Stimulated activated CD4-positive, alpha-beta T cell treated with anti-CD3 and anti-CD28 coated beads, Interleukin-4, amount 100 ng/mL, for 1 hour (primary cell): ENCODE measurements around the gene CYP19A1.

ENCODE experiments used
- DNase-seq: peaks from one replicate; pipeline ENCODE4 v3.0.0-alpha.2; 2020

CYP19A1 gene

DNA sequence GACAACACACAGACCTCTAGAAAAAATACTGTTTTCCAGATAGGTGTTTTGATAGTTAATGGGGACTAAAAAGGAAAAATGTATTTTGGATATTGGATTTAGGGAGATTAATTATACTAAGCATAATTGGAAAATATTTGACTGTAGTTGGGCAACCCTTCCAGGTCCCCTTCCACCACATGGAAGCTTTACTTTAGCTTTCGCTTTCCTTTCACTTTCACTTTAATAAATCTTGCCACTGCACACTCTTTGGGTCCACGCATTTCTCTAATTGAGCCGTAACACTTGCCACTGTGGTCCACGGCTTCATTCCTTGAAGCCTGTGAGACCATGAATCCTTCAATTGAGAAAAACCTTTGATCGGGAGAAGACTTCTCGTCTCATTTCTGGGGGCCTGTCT, 18.6 kb upstream of the CYP19A1 start:
- DNase-seq = no peak

DNA sequence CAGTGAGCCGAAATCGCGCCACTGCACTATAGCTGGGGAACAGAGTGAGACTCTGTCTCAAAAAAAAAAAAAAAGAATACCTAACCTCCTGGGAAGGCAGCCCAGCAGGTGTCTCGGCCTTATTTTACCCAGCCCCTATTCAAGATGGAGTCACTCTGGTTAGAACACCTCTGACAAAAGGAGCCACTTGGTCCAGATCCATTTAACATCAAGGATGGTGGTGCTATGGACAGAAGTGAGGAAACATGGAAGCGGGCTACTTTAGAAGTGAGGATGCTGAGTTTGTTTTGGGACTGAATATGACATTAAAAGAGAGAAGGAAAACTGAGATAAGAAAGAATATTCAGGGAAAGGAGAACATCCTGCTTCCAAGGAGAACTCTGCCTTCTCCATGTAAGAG, 17.8 kb upstream of the CYP19A1 start:
- no peak for DNase-seq

GRCh38 chr15:51355096-51355495, 16.7 kb upstream of the CYP19A1 start:
- no peak for DNase-seq

- no peak for DNase-seq
These were observed 15.6 kb upstream of the CYP19A1 start for GRCh38 chr15:51353976-51354375.

GRCh38 chr15:51350723-51351122, 12.3 kb upstream of the CYP19A1 start:
- DNase-seq = no peak

DNA sequence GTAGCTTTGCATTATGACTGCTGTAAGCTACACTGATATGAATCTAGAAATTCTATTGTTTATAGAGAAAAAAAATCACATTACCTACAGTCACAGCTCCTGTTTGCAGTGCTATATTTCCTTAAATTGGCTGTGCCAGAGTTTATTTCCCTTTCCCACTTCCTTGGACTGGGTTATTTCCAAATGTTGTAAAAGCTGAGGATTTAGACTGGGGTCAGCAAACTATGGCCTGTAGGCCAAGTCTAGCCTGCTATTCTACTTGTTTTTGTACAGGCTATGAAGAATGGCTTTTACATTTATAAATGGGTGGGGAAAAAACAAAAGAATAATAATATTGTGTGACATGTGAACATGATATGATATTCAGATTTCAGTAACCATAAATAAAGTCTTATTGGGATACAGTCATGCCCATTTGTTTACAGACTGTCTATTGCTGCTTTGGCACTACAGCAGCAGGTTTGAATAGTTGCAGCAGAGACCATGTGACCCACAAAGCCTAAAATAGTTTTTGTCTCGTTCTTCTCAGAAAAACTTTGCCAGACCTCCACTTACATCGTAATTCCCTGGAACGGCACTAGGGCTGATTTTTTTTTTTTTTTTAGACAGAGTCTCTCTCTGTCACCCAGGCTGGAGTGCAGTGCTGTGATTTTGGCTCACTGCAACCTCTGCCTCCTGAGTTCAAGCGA, 10.9 kb upstream of the CYP19A1 start:
- DNase-seq = no peak

DNA sequence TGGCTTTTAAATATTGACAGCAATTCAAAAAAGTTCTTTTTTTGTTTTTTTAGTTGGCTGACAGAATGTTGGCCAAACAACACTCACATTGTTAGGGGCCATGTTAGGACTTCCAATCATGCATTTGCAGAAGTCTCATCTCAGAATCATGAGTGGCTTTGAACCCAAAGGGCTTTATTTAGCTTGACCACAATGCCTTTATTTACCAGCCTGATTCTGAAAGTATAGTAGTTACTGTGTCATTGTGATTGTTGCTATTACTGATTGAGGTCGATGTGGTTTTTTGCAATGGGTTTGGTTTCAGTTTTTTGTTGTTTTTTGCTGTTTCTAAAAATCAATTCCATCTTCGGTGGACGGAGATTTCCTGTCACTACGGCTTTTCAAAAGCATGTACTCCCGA, 10.3 kb upstream of the CYP19A1 start:
- DNase-seq = no peak

GRCh38 chr15:51346136-51346535, 7.7 kb upstream of the CYP19A1 start:
- no peak for DNase-seq

GRCh38 chr15:51343466-51343865, 5.1 kb upstream of the CYP19A1 start:
- no peak for DNase-seq

DNA sequence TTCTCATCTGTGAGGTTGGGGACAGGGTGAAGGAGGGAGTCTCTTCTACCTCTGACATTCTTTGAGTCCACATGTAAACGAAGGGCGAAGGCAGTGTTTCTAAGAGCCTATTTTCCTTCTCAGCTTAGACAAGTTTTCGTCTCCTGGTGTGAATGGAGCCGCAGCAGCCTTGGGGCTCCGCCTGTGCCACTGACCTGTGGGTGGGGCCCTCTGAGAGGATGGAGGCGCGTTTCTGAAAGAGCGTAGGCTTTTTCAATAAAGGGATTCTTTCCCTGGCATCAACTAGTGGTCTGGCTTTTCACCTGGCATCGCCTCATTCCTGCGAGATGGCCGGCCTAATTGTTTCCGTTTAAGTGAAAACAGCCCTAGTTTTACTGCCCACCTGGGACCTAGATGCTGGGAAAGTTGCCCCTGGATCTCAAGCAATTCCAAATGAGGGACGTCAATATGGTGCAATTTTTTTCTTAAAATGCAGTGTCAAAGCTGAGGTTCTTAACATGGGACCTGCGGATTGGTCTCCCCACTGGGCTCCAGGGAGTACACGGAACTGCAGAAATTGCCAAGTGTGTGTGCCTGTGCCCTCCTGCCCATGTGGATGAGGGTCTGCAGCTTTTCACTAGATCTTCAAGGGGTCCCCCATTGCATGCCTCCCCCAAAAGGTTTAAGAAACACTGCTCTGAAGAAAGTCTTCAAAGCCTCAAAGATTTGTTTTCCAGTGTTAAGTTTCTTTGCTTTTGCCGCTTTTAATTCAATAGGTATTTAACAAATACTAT, 4.0 kb upstream of the CYP19A1 start:
- no peak for DNase-seq

- no peak for DNase-seq
These were observed 3.2 kb upstream of the CYP19A1 start, which contains the start of gene GLDN for GRCh38 chr15:51341366-51342226. GLDN (plus strand) TSS chr15:51341655; CDS start chr15:51341685, 30 bp downstream.

DNA sequence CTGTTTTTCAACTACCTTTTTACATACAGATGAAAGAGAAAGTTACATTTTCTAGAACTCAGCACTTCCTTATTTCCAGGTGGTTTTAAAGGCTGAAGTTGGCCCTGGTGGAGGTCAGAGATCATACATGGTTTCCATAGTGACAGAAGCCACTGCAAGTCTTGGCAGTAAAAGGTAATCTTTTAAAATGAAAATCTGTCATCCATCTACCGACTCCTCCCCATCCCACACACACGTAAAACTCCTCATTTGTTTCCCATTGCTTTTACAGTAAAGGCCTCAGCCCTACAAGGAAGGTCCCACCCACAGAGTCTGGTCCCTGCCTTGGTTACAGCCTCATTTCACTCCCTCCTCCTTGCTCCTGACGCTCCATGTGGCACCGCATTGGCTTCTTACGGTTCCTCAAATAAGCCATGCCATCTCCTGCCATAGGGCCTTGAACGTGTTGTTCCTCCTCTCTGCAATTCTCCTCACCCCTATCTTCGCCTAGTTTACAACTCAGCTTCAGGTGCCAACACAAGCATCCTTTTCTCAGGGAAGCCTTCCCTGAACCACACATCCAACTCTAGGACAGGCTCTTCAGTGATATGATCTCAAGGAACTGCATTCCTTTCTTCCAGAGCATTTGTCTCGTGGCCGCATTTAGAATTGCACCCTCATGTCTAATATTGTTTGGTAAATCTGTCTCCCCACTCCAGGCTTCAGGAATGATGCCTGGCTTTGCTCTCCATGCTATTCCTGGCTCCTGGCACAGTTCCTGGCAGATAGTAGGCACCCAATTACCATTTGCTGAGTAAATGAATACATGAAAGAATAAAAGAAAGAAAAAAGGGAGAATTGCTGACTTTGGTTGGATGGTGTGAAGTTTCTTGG, 2.6 kb downstream of the CYP19A1 start:
- DNase-seq = no peak

- DNase-seq = no peak
These were observed 3.3 kb downstream of the CYP19A1 start for GRCh38 chr15:51335087-51335486.

DNA sequence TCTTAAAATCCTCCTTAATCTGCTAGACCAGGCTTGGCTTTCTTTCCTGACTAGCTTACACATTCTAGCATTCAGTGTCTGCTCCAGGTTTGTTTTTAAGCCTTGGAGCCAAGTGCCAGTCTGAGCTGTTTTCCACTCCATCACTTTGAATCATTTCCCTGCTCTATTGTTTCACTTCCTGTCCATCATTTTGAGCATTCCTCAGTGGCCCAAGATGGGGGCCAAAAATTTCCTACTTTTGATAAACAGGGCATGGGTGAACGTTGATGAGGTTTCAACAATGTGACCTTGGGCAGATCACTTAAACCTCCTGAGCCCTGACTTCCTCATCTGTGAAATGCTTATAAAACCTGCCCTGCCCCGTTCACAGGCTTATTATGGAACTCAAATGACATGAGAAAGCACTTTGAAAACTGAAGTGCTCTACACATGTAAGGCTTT, 4.4 kb downstream of the CYP19A1 start:
- no peak for DNase-seq

DNA sequence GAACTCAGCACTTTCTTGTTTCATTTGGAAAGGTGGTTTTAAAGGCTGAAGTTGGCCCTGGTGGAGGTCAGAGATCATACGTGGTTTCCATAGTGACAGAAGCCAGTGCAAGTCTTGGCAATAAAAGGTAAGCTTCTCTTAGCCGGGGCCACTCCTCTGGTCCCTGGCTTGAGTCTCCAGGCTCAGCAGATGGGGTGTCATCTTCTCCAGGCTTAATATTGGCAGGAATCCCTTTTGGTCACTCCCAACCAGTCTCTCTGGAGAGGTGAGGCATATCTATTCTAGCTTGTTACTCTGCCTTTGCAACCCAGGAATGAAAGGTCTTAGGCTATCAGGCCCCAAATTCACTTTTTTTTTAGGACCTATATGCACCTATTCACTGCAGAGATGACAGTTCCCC, 4.8 kb downstream of the CYP19A1 start:
- no peak for DNase-seq

- no peak for DNase-seq
These were observed 5.9 kb downstream of the CYP19A1 start for GRCh38 chr15:51332206-51333147.

DNA sequence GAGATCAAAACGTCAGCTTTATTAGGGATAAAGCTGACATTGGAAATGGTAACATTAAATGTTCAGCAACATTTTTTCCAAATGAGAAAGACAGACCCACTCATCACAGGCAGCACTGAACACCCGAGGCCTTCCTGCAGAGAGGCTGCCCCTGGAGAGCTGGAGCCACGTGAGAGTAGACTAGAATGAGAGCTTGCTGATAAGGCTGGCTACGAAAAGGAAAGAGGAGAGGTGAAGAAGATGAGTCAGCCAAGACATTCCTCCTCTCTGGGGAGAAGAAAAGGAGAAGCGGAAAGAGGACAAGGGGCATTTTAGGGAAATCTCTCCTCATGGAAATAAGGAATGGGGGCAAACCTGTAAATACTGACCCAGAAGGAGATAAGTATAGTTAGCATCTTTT, 7.3 kb downstream of the CYP19A1 start:
- no peak for DNase-seq

DNA sequence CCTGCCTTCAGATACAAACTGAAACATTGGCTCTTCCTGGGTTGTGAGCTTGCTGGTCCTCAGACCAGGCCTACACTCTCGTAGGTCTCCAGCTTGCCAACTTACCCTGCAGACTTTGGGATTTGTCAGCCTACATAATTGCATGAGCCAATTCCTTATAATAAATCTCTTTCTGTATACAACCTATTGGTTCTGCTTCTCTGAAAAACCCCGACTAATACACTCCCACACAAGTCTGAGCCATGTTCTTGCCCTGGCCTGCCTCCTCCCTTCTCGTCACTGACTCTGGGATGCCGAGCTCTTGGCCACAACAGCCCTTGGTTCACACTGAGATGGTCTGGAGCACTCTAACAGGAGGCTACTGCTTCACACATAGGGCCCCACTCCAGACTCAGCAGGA, 9.5 kb downstream of the CYP19A1 start:
- DNase-seq = no peak

DNA sequence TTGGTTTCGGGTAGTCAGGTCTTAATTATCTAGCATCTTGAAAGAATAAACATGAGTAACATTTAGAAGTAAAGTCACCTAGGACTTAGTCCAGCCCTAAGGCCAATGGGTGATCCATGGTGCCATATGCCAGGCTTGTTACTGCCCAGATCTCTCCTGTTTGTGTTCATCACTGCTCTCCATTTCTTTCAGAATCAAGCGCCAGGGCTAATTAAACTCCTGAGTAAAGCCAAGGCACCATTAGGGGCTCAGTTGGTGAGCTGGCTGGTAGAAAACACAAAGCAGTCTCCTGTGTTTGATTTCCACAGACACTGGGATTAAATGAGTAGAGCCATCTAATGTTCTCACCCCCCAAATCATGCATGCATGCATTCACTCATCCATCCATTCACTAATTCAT, 11.3 kb downstream of the CYP19A1 start:
- DNase-seq = no peak

- DNase-seq = no peak
These were observed 13.2 kb downstream of the CYP19A1 start for GRCh38 chr15:51325167-51325566.

GRCh38 chr15:51323749-51324148, 14.6 kb downstream of the CYP19A1 start:
- no peak for DNase-seq
